ENCODE measurements around the gene SRGAP2B. TPM values are rescaled to one million over a fixed set of nuclear protein-coding genes. Genes with fewer than 3 reads are reported as not detected.
"Not testable (repeated sequence)": the region's sequence is repeated elsewhere in the genome, so short reads cannot be mapped to it uniquely, and the experiment has no call there.

Gene SRGAP2B
- total RNA-seq, 1 donor from 2014 or later = 28.1 TPM

DNA sequence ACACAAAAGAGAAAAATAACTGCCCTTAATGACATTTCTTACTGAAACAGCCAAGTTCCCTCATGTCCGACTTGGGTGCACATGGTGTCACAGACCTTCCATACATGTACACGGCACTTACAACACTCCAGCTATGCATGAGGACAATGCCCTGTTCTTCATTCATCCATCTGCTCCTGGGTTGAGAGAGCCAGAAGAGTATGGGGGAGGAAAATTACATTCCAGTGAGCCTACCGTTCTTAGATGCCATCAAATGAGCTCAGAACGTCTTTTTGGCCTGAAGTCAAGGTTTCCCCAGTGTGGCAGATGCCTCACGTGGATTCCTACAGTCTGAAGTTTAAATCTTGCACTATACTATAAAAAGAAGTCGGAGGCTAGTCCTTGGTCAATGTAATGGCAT, 194.3 kb downstream of the SRGAP2B start:
- DNase-seq (ENCODE audit: low spot score) = not testable (repeated sequence)

DNA sequence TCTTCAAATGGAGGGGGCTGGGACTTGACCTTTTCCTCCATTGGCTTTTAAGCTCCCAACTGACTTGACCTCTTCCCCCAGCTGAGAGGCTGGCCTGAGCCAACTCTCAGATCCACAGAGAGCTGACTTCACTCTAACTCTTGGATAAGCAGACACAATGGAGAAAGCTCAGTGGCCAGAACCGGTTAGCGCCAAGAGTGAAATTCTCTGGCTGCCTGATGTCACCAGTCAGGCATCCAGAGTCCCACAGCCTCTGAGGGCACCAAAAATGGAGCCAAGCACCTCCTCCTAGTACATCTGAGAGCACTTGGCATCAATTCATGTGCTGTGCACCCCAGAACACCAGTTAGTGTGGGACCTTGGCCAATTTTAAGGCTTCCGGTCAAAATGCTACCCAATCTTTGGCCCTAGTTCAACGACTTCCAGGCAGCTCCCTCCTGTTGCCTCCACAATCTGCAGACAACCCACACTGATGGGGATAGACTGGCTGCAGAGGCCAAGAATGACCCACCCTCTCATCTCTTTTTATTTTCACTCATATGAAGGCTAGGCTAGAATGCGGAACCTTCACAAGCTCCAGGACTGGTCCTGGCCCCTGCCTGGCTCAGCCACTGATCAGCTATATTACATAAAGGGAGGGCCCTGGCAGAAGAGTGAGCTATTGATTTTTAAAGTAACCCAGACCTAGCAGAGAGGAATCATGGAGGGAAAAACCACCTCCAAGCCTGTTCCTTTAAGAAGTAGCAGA, 200.5 kb downstream of the SRGAP2B start:
- not testable (repeated sequence) for DNase-seq (ENCODE audit: low spot score)

DNA sequence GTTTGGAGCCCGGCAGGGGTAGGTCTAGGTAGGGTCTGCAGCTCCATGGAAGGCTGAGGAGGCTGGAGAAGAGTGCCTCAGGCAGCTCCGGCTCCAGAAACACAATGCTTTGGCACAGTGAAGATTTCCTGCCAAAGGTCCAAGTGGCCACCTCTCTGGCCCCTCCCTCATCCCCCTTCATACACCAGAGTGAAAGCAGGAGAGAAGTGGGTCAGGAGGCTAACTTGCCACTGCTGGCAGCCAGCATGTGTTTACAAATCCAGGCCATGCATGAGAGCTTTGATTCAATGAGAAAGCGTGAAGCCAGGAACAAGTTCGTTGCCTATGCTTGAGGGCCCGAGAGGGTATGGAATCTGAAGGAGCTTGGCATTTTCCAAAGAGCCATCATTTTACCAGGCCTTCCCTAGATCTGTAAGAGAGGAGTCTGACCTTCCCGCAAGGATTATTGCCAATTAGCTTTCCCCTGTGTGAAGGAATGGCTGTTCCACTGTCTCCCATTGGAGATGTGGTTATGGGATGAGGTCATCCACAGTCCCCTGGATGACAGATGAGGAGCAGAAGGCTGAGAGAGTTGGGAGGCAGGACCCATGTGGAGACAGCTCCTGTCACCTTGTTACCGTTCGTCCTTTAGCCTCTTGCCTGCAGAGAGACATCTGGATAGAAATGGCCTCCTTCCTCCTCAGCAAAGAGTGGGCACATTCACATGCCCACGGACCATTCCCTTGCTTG, 201.3 kb downstream of the SRGAP2B start:
- not testable (repeated sequence) for DNase-seq (ENCODE audit: low spot score)

- not testable (repeated sequence) for DNase-seq (ENCODE audit: low spot score)
These were observed 202.1 kb downstream of the SRGAP2B start for GRCh38 chr1:144893062-144893461.

GRCh38 chr1:144889450-144890115, 205.5 kb downstream of the SRGAP2B start:
- DNase-seq (ENCODE audit: low spot score) = not testable (repeated sequence)

DNA sequence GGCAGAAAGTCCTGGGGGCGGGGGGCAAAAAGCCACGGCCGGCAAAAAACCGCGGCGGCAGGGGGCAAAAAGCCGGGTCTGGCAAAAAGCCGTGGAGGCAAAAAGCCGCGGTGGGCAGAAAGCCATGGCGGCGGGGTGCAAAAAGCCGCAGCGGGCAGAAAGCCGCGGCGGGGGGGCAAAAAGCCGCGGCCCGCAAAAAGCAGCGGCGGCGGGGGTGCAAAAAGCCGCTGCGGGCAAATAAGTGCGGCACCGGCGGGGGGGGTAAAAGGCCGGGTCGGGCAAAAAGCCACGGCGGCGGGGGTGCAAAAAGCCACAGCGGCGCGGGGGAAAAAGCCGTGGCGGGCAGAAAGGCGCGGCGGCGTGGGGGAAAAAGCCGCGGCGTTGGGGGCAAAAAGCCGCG, 212.1 kb downstream of the SRGAP2B start:
- DNase-seq (ENCODE audit: low spot score) = peak; percentile 18

DNA sequence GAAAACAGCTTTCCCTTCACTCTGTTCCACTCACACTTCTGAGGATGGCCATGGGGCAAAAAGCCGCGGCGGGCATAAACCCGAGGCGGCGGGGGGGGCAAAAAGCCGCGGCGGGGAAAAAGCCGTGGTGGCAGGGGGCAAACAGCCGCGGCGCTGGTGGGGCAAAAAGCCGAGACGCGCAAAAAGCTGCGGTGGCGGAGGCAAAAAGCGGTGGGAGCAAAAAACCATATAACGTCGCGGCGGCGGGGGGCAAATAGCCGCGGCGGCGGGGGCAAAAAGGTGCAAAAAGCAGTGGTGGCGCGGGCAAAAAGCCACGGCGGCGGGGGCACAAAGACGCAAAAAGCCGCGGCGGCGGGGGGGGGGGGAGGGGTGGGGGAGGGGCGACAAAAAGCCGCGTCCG, 212.8 kb downstream of the SRGAP2B start:
- not testable (repeated sequence) for DNase-seq (ENCODE audit: low spot score)

DNA sequence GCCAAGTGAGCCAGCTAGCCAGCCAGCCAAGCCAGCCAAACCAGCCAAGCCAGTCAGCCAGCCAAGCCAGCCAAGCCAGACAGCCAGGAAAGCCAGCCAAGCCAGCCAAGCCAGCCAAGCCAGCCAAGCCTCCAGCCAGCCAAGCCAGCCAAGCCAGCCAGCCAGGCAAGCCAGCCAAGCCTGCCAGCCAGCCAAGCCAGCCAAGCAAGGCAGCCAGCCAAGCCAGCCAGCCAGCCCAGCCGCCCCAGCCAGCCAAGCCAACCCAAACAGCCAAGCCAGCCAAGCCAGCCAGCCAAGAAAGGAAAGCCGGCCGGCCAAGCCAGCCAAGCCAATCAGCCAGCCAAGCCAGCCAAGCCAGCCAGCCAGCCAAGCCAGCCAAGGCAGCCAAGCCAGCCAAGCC, 236.5 kb downstream of the SRGAP2B start:
- peak; percentile 6 for DNase-seq (ENCODE audit: low spot score)

Other genes starting within 250 kb of the SRGAP2B start
- 0.52 TPM for gene FAM72D, start 646 bp upstream of the SRGAP2B start, total RNA-seq
- gene PPIAL4D, start 146.8 kb upstream of the SRGAP2B start, total RNA-seq = not detected